Measurements from ENCODE around the gene PEPD. TPM values are rescaled to one million over a fixed set of nuclear protein-coding genes. Genes with fewer than 3 reads are reported as not detected.

Gene PEPD
- total RNA-seq, 1 experiment from 2014 or later: 40.5 TPM

GRCh38 chr19:33520048-33520643 is 1.4 kb downstream of the PEPD start:
- no peak for ATAC-seq
- ChIA-PET POLR2A (no interaction called here), CTCF (no interaction called here), RAD21 (ENCODE audit: low non-redundant PET in 1 of 2, low total read pairs in 2 of 2, uncharacterized antibody in 2 of 2, unreplicated experiment in 2 of 2) (no interaction called here)
- peak overlapping the region; percentile 87 for H3K4me2 ChIP-seq (ENCODE audit: low read length)
- DNase-seq (ENCODE audit: low read depth, low spot score): no peak
- no peaks in the 10 kb centered on the region for H4K20me1 ChIP-seq (ENCODE audit: insufficient read depth)
- no peak overlapping the region for H3K27ac ChIP-seq (ENCODE audit: low read depth, low read length)
- TSS peak; percentile 56 for BruUV-seq (replicated peaks)
- no peak overlapping the region for H3K9ac ChIP-seq (ENCODE audit: low read length)
- peak overlapping the region; percentile 66 to 89; a peak in 3 of 4 replicates for H3K4me3 ChIP-seq (replicated peaks in 1 of 2; ENCODE audit: low read depth in 1 of 2, low read length in 2 of 2)
- H3K79me2 ChIP-seq (ENCODE audit: insufficient read depth, low read length): peaks cover 10% of the 10 kb centered on the region; the same call in 1 of the 2 replicates
- TF ChIP-seq POLR2A (IDR thresholded peaks at IDR 0.05; ENCODE audit: borderline replicate concordance, extremely low read depth, insufficient read depth, insufficient read length): no peak
- TF ChIP-seq YY1 (IDR thresholded peaks at IDR 0.05; ENCODE audit: extremely low read depth, insufficient replicate concordance, low read depth, low read length): no peak
- no peak for TF ChIP-seq CBX3 (IDR thresholded peaks at IDR 0.05; ENCODE audit: low read depth)
- no peaks in the 10 kb centered on the region for H3K9me2 ChIP-seq (ENCODE audit: insufficient read depth)
- no peaks in the 10 kb centered on the region for H3K9me3 ChIP-seq (ENCODE audit: control insufficient read depth in 1 of 2, insufficient read depth in 1 of 2, low read depth in 1 of 2, low read length in 2 of 2)
- intact Hi-C loops (cut with micrococcal nuclease): no loop called here
- H3K36me3 ChIP-seq (ENCODE audit: control insufficient read depth in 1 of 2, insufficient read depth in 2 of 2, low read length in 2 of 2): no peaks in the 10 kb centered on the region
- H3K27me3 ChIP-seq (ENCODE audit: insufficient read depth, low read length): no peaks in the 10 kb centered on the region
- no peak overlapping the region for H2AFZ ChIP-seq (ENCODE audit: low read depth, low read length, poor library complexity, severe bottlenecking)
- H3K4me1 ChIP-seq (ENCODE audit: control insufficient read depth in 1 of 2, insufficient read depth in 2 of 2, low read length in 2 of 2): peaks cover 7 to 18% of the 10 kb centered on the region in 2 experiments; a peak in 3 of 4 replicates

- no peak overlapping the region for H3K27ac ChIP-seq (ENCODE audit: low read depth, low read length)
- TF ChIP-seq JUND (IDR thresholded peaks at IDR 0.05): no peak
- TF ChIP-seq MAX (IDR thresholded peaks at IDR 0.05): no peak
- TF ChIP-seq, protein P1, sequence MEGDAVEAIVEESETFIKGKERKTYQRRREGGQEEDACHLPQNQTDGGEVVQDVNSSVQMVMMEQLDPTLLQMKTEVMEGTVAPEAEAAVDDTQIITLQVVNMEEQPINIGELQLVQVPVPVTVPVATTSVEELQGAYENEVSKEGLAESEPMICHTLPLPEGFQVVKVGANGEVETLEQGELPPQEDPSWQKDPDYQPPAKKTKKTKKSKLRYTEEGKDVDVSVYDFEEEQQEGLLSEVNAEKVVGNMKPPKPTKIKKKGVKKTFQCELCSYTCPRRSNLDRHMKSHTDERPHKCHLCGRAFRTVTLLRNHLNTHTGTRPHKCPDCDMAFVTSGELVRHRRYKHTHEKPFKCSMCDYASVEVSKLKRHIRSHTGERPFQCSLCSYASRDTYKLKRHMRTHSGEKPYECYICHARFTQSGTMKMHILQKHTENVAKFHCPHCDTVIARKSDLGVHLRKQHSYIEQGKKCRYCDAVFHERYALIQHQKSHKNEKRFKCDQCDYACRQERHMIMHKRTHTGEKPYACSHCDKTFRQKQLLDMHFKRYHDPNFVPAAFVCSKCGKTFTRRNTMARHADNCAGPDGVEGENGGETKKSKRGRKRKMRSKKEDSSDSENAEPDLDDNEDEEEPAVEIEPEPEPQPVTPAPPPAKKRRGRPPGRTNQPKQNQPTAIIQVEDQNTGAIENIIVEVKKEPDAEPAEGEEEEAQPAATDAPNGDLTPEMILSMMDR (IDR thresholded peaks at IDR 0.05 in 2 of 3, conservative IDR thresholded peaks at IDR 0.05 in 1 of 3; ENCODE audit: borderline replicate concordance in 1 of 3, insufficient read depth in 1 of 3, low read depth in 2 of 3, low read length in 2 of 3): no peak
- TF ChIP-seq POLR2A (IDR thresholded peaks at IDR 0.05; ENCODE audit: borderline replicate concordance, extremely low read depth, insufficient read depth, insufficient read length): no peak
- TF ChIP-seq ZFX (IDR thresholded peaks at IDR 0.05): no peak
- TF ChIP-seq POLR2AphosphoS5 (IDR thresholded peaks at IDR 0.05; ENCODE audit: low read depth, low read length): no peak
- TF ChIP-seq, protein P2, sequence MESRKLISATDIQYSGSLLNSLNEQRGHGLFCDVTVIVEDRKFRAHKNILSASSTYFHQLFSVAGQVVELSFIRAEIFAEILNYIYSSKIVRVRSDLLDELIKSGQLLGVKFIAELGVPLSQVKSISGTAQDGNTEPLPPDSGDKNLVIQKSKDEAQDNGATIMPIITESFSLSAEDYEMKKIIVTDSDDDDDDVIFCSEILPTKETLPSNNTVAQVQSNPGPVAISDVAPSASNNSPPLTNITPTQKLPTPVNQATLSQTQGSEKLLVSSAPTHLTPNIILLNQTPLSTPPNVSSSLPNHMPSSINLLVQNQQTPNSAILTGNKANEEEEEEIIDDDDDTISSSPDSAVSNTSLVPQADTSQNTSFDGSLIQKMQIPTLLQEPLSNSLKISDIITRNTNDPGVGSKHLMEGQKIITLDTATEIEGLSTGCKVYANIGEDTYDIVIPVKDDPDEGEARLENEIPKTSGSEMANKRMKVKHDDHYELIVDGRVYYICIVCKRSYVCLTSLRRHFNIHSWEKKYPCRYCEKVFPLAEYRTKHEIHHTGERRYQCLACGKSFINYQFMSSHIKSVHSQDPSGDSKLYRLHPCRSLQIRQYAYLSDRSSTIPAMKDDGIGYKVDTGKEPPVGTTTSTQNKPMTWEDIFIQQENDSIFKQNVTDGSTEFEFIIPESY (IDR thresholded peaks at IDR 0.05; ENCODE audit: extremely low read depth, insufficient replicate concordance, low read length): no peak
- TF ChIP-seq REST (IDR thresholded peaks at IDR 0.05; ENCODE audit: low read depth): no peak
- no peak for TF ChIP-seq YY1 (IDR thresholded peaks at IDR 0.05; ENCODE audit: extremely low read depth, insufficient replicate concordance, low read depth, low read length)
- no peak for TF ChIP-seq SP1 (IDR thresholded peaks at IDR 0.05; ENCODE audit: low read depth)
- DNase-seq (ENCODE audit: low read depth, low spot score) (no peak), ATAC-seq (no peak)
- peaks cover 7 to 18% of the 10 kb centered on the region in 2 experiments; a peak in 3 of 4 replicates for H3K4me1 ChIP-seq (ENCODE audit: control insufficient read depth in 1 of 2, insufficient read depth in 2 of 2, low read length in 2 of 2)
- ChIA-PET CTCF (no interaction called here), RAD21 (ENCODE audit: low non-redundant PET in 1 of 2, low total read pairs in 2 of 2, uncharacterized antibody in 2 of 2, unreplicated experiment in 2 of 2) (no interaction called here), POLR2A (no interaction called here)
- no peak overlapping the region for H3K4me2 ChIP-seq (ENCODE audit: low read length)
- H3K9me3 ChIP-seq (ENCODE audit: control insufficient read depth in 1 of 2, insufficient read depth in 1 of 2, low read depth in 1 of 2, low read length in 2 of 2): no peaks in the 10 kb centered on the region
- intact Hi-C loops (cut with micrococcal nuclease): no loop called here
- H2AFZ ChIP-seq (ENCODE audit: low read depth, low read length, poor library complexity, severe bottlenecking): no peak overlapping the region
- no peaks in the 10 kb centered on the region for H3K36me3 ChIP-seq (ENCODE audit: control insufficient read depth in 1 of 2, insufficient read depth in 2 of 2, low read length in 2 of 2)
- BruUV-seq (replicated peaks): no TSS peak
- no peaks in the 10 kb centered on the region for H3K9me2 ChIP-seq (ENCODE audit: insufficient read depth)
- H3K9ac ChIP-seq (ENCODE audit: low read length): no peak overlapping the region
- no peaks in the 10 kb centered on the region for H3K27me3 ChIP-seq (ENCODE audit: insufficient read depth, low read length)
- no peak overlapping the region for H3K4me3 ChIP-seq (replicated peaks in 1 of 2; ENCODE audit: low read depth in 1 of 2, low read length in 2 of 2)
- H4K20me1 ChIP-seq (ENCODE audit: insufficient read depth): no peaks in the 10 kb centered on the region
- peaks cover 10% of the 10 kb centered on the region; the same call in 1 of the 2 replicates for H3K79me2 ChIP-seq (ENCODE audit: insufficient read depth, low read length)
Measured at GRCh38 chr19:33519416-33519815, 2.2 kb downstream of the PEPD start.

Data from HCT116 (cell line).